Tracheal epithelial cell (primary cell): ENCODE data around the gene PPA2. TPM values are rescaled to one million over a fixed set of nuclear protein-coding genes. Genes with fewer than 3 reads are reported as not detected.

Experiments used
- total RNA-seq: library from RNA; depleted of rRNA; stranded (reverse); fragments of >200 nt; gene quantifications from 2 replicates; pipeline ENCODE4 v1.2.1, GENCODE V29; 2014

PPA2 gene
- 115 and 148 TPM in 2 replicates for total RNA-seq

GRCh38 chr4:105473324-105474098 is at the start of gene PPA2:
Gene PPA2 (minus strand): TSS chr4:105474062. CDS start chr4:105474050, 12 bp downstream.

Other genes starting within 250 kb of the PPA2 start
- gene ARHGEF38, start 78.6 kb upstream of the PPA2 start, total RNA-seq = 0.72 TPM in 1 of 2 replicates, not detected in the other
- gene INTS12, start 234.6 kb upstream of the PPA2 start, total RNA-seq = 16.9 and 23.0 TPM in 2 replicates
- gene GSTCD, start 234.7 kb upstream of the PPA2 start, total RNA-seq = 17.8 and 26.4 TPM in 2 replicates